ENCODE data around the gene LPP. TPM values are rescaled to one million over a fixed set of nuclear protein-coding genes. Genes with fewer than 3 reads are reported as not detected.

The LPP gene
- total and polyA plus RNA-seq, 2 of the 13 experiments (the other 11 are each of a cell fraction or from before 2014, with no cell fraction given), result 19.2 to 29.9 TPM

DNA sequence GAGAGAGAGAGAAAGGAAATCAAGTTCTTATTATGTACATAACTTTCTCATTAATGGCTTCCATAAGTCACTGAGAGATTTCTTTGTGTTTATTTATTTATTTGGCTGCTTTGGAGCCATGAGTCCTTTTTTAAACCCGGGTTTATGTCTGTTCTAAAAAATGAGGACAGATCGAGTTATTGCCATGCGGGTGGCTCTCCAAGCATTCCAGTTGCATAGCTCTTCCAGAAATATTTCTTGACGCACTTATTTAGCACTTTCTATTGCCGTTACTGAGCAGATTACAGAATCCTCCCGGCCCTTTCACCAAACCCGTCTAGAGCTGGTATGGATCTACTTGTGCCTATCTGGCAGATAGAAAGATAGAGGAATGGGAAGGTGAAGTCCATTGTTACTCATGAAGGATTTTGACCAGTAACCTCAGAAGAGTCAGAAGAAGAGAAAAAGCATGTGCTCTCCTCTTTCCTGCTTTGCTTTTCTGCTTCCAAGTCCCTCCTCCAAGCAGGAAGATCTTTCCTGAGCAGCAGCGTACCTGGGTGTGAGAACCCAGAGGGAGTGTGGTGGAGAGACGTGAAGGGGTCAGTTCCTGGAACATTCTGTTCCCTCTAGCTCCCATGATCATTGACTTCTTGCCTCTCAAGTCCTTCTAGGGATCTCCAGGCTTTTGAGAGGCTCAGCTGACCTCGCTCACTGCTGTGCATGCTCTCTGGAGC, 112.8 kb downstream of the LPP start (continued):
- TF ChIP-seq, protein P1, sequence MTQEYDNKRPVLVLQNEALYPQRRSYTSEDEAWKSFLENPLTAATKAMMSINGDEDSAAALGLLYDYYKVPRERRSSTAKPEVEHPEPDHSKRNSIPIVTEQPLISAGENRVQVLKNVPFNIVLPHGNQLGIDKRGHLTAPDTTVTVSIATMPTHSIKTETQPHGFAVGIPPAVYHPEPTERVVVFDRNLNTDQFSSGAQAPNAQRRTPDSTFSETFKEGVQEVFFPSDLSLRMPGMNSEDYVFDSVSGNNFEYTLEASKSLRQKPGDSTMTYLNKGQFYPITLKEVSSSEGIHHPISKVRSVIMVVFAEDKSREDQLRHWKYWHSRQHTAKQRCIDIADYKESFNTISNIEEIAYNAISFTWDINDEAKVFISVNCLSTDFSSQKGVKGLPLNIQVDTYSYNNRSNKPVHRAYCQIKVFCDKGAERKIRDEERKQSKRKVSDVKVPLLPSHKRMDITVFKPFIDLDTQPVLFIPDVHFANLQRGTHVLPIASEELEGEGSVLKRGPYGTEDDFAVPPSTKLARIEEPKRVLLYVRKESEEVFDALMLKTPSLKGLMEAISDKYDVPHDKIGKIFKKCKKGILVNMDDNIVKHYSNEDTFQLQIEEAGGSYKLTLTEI (CRISPR knock-in tag; conservative IDR thresholded peaks at IDR 0.05), result no peak
- TF ChIP-seq, protein P2, sequence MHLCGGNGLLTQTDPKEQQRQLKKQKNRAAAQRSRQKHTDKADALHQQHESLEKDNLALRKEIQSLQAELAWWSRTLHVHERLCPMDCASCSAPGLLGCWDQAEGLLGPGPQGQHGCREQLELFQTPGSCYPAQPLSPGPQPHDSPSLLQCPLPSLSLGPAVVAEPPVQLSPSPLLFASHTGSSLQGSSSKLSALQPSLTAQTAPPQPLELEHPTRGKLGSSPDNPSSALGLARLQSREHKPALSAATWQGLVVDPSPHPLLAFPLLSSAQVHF (CRISPR knock-in tag; IDR thresholded peaks at IDR 0.05), result no peak
- TF ChIP-seq SP4 (CRISPR knock-in tag; IDR thresholded peaks at IDR 0.05) (no peak), ZNF891 (CRISPR knock-in tag; IDR thresholded peaks at IDR 0.05) (no peak), CEBPG (CRISPR knock-in tag; IDR thresholded peaks at IDR 0.05) (no peak), SIX4 (CRISPR knock-in tag; IDR thresholded peaks at IDR 0.05) (no peak)
- TF ChIP-seq, protein P3, sequence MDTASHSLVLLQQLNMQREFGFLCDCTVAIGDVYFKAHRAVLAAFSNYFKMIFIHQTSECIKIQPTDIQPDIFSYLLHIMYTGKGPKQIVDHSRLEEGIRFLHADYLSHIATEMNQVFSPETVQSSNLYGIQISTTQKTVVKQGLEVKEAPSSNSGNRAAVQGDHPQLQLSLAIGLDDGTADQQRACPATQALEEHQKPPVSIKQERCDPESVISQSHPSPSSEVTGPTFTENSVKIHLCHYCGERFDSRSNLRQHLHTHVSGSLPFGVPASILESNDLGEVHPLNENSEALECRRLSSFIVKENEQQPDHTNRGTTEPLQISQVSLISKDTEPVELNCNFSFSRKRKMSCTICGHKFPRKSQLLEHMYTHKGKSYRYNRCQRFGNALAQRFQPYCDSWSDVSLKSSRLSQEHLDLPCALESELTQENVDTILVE (CRISPR knock-in tag; IDR thresholded peaks at IDR 0.05), result no peak
- TF ChIP-seq, protein P4, sequence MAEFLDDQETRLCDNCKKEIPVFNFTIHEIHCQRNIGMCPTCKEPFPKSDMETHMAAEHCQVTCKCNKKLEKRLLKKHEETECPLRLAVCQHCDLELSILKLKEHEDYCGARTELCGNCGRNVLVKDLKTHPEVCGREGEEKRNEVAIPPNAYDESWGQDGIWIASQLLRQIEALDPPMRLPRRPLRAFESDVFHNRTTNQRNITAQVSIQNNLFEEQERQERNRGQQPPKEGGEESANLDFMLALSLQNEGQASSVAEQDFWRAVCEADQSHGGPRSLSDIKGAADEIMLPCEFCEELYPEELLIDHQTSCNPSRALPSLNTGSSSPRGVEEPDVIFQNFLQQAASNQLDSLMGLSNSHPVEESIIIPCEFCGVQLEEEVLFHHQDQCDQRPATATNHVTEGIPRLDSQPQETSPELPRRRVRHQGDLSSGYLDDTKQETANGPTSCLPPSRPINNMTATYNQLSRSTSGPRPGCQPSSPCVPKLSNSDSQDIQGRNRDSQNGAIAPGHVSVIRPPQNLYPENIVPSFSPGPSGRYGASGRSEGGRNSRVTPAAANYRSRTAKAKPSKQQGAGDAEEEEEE (CRISPR knock-in tag; IDR thresholded peaks at IDR 0.05; ENCODE audit: borderline replicate concordance), result no peak
